HepG2 (cell line): Measurements from ENCODE around the gene LUM. TPM values are rescaled to one million over a fixed set of nuclear protein-coding genes. Genes with fewer than 3 reads are reported as not detected.

ENCODE experiments used
- ATAC-seq: fragments of 200-7000 bp; cut with Tn5 transposase; 3 replicates; pipeline ENCODE4 v1.9.1; 2020; ENCODE audit warnings: mild to moderate bottlenecking, moderate library complexity
- BruUV-seq: library from RNA; stranded (reverse); fragments of 400-500 nt; replicated peaks from 2 replicates; lab custom pipeline; 2021; lab: Mats Ljungman, UMichigan
- CTCF ChIA-PET: fragments of 300-600 bp; formaldehyde crosslinking; extraction: SDS; loops from one replicate; lab custom pipeline; 2021; ENCODE audit warnings: low total read pairs, inconsistent platforms, low intra/inter-chr PET ratio; lab: Yijun Ruan, JAX
- POLR2A ChIA-PET: fragments of 350-600 bp; sonication (Branson Sonifier 250); formaldehyde crosslinking; loops from one replicate; lab custom pipeline; 2020; ENCODE audit warnings: antibody characterized with exemption, inconsistent platforms; lab: Yijun Ruan, JAX
- DNase-seq: peaks from one replicate; pipeline ENCODE4 v3.0.0-alpha.2; 2015; ENCODE audit warnings: low spot score
- FAIRE-seq: peaks from 3 replicates; lab custom pipeline; 2011; peaks lifted over from hg19 to GRCh38; lab: Jason Lieb, UNC
- H2AFZ ChIP-seq: one replicate; pipeline ENCODE4 v1.6.1; 2011; ENCODE audit warnings: low read length, inconsistent platforms
- H3K27ac ChIP-seq: fragments of 300-600 bp; 3 replicates; pipeline ENCODE4 v1.8.0; 2011; ENCODE audit warnings: mixed run types, mild to moderate bottlenecking, mixed read lengths, low read length, inconsistent platforms; ENCODE audit not compliant: insufficient read depth; ENCODE audit errors: extremely low read length
- H3K27me3 ChIP-seq, 2 experiments: fragments of 200-600 bp in 1 of 2; 2 replicates in 1 of 2; 3 replicates in 1 of 2; pipeline versions ENCODE4 v1.6.0 to v1.8.0; 2011; ENCODE audit warnings: low read length in 2 of 2, mild to moderate bottlenecking in 2 of 2, moderate library complexity in 2 of 2, inconsistent platforms in 1 of 2; ENCODE audit not compliant: insufficient read depth in 2 of 2, control insufficient read depth in 1 of 2
- H3K36me3 ChIP-seq, 2 experiments: fragments of 200-600 bp in 1 of 2; replicated peaks in 1 of 2; 2 replicates in 1 of 2; 3 replicates in 1 of 2; pipeline versions ENCODE4 v1.5.1 to v1.8.0; 2011; ENCODE audit warnings: low read length in 2 of 2, inconsistent platforms in 1 of 2; ENCODE audit not compliant: insufficient read depth in 2 of 2, control insufficient read depth in 1 of 2
- H3K4me1 ChIP-seq: 2 replicates; pipeline ENCODE4 v1.5.1; 2012; ENCODE audit warnings: low read length, inconsistent platforms; ENCODE audit not compliant: insufficient read depth
- H3K4me2 ChIP-seq: 2 replicates; pipeline ENCODE4 v1.6.0; 2011; ENCODE audit warnings: low read depth, low read length, inconsistent platforms
- H3K4me3 ChIP-seq, 3 experiments: fragments of 200-600 bp in 1 of 3; sonication (generic), shearing (Covaris generic) in 1 of 3; replicated peaks in 1 of 3; 2 replicates each; pipeline ENCODE4 v1.5.1; 2011 to 2016; ENCODE audit warnings: low read length in 3 of 3, inconsistent platforms in 2 of 3, low read depth in 2 of 3, mild to moderate bottlenecking in 2 of 3, control low read depth in 1 of 3, mixed read lengths in 1 of 3; ENCODE audit not compliant: insufficient read depth in 1 of 3
- H3K79me2 ChIP-seq: one replicate; pipeline ENCODE4 v1.6.1; 2011; ENCODE audit warnings: low read length, inconsistent platforms; ENCODE audit not compliant: insufficient read depth
- H3K9ac ChIP-seq: 2 replicates; pipeline ENCODE4 v1.6.0; 2011; ENCODE audit warnings: mild to moderate bottlenecking, low read depth, low read length, inconsistent platforms; ENCODE audit not compliant: insufficient read depth
- H3K9me3 ChIP-seq: 2 replicates; pipeline ENCODE4 v1.5.1; 2012; ENCODE audit warnings: mild to moderate bottlenecking, low read length
- H4K20me1 ChIP-seq: 2 replicates; pipeline ENCODE4 v1.6.0; 2011; ENCODE audit warnings: inconsistent platforms, mild to moderate bottlenecking, low read length, moderate library complexity; ENCODE audit not compliant: insufficient read depth
- ATF7 ChIP-seq, 2 experiments: fragments of 450-650 bp in 1 of 2; sonication (generic) in 1 of 2; formaldehyde crosslinking in 1 of 2; IDR thresholded peaks; 2 replicates each; pipeline versions ENCODE4 v1.4.0 to v1.6.1; 2016 to 2020; ENCODE audit warnings: antibody characterized with exemption in 1 of 2, mild to moderate bottlenecking in 1 of 2, missing genetic modification reagents in 1 of 2
- CBX5 ChIP-seq: sonication (generic); formaldehyde crosslinking; IDR thresholded peaks from 2 replicates; pipeline ENCODE4 v1.4.0; 2020; ENCODE audit warnings: missing genetic modification reagents, borderline replicate concordance
- GATAD1 ChIP-seq: IDR thresholded peaks from 2 replicates; pipeline ENCODE4 v1.6.1; 2016; ENCODE audit warnings: missing genetic modification reagents, missing compliant biosample characterization
- MED8 ChIP-seq: sonication (generic); formaldehyde crosslinking; IDR thresholded peaks from 2 replicates; pipeline ENCODE4 v1.8.1; 2023; ENCODE audit warnings: mild to moderate bottlenecking, missing genetic modification reagents; ENCODE audit not compliant: insufficient replicate concordance
- MLX ChIP-seq: IDR thresholded peaks from 2 replicates; pipeline ENCODE4 v1.6.1; 2016
- TMF1 ChIP-seq: sonication (generic); formaldehyde crosslinking; IDR thresholded peaks from 2 replicates; pipeline ENCODE4 v1.8.1; 2022; ENCODE audit warnings: low read depth, missing genetic modification reagents
- ZFX ChIP-seq: sonication (generic); formaldehyde crosslinking; IDR thresholded peaks from 2 replicates; pipeline ENCODE4 v1.4.0; 2020; ENCODE audit warnings: mild to moderate bottlenecking, low read depth, missing genetic modification reagents, moderate library complexity
- ZNF20 ChIP-seq: sonication (generic); formaldehyde crosslinking; IDR thresholded peaks from 2 replicates; pipeline ENCODE4 v1.4.0; 2020; ENCODE audit warnings: mild to moderate bottlenecking, moderate library complexity, missing genetic modification reagents
- ZNF337 ChIP-seq: sonication (generic); formaldehyde crosslinking; IDR thresholded peaks from 2 replicates; pipeline ENCODE4 v1.5.1; 2020; ENCODE audit warnings: missing genetic modification reagents, low read depth, mild to moderate bottlenecking, borderline replicate concordance
- ZNF564 ChIP-seq: sonication (generic); formaldehyde crosslinking; IDR thresholded peaks from 2 replicates; pipeline ENCODE4 v1.8.1; 2023; ENCODE audit warnings: mild to moderate bottlenecking, missing genetic modification reagents
- ZNF703 ChIP-seq: sonication (generic); formaldehyde crosslinking; IDR thresholded peaks from 2 replicates; pipeline ENCODE4 v1.5.1; 2020; ENCODE audit warnings: missing genetic modification reagents, mild to moderate bottlenecking, moderate library complexity, borderline replicate concordance
- ZSCAN22 ChIP-seq: sonication (generic); formaldehyde crosslinking; IDR thresholded peaks from 2 replicates; pipeline ENCODE4 v1.4.0; 2020; ENCODE audit warnings: mild to moderate bottlenecking, missing genetic modification reagents
- in situ Hi-C: cut with HindIII; loops from 2 replicates; pipeline ENCODE4 v1.10.0; 2017; ENCODE audit warnings: low pct_unique_long_range_greater_than_20kb; ENCODE audit not compliant: extremely low pct_ligation_motif_present
- intact Hi-C: fragments of 100-400 bp; cut with micrococcal nuclease; formaldehyde crosslinking; loops from one replicate; pipeline ENCODE4 v1.10.0; 2022; ENCODE audit not compliant: unreplicated experiment
- polyA plus RNA-seq, 8 experiments: library from polyadenylated mRNA; depleted of rRNA in 3 of 8; stranded (reverse) in 7 of 8; unstranded in 1 of 8; fragments of >200 nt; fragmentation: Illumina TruSeq in 4 of 8; extraction: Trizol in 4 of 8; gene quantifications; 2 replicates each; pipeline versions ENCODE4 v1.2.1 to v1.2.3, GENCODE V29; 2011 to 2016; ENCODE audit warnings: low read depth in 4 of 8, missing spikeins in 1 of 8, mixed read lengths in 1 of 8; ENCODE audit not compliant: insufficient read depth in 1 of 8
- total RNA-seq, 5 experiments: library from RNA; depleted of rRNA; stranded (reverse); fragments of >200 nt; fragmentation: Illumina TruSeq; extraction: Trizol; gene quantifications; 2 replicates each; pipeline ENCODE4 v1.2.3, GENCODE V29; 2016; ENCODE audit warnings: low read depth in 1 of 5

The LUM gene
- total and polyA plus RNA-seq, 2 of the 13 experiments (the other 11 are each of a cell fraction or from before 2014, with no cell fraction given): not detected

- Histone ChIP-seq H3K27me3 (no peaks in the 10 kb centered on the region), H4K20me1 (no peaks in the 10 kb centered on the region), H3K9me3 (no peaks in the 10 kb centered on the region), H3K4me1 (no peaks in the 10 kb centered on the region), H3K36me3 (no peaks in the 10 kb centered on the region), H2AFZ (no peak overlapping the region), H3K27ac (no peak overlapping the region), H3K9ac (no peak overlapping the region), H3K4me2 (no peak overlapping the region), H3K4me3 (no peak overlapping the region), H3K79me2 (no peaks in the 10 kb centered on the region)
- DNase-seq: no peak
- no TSS peak for BruUV-seq
- TF ChIP-seq MED8 (CRISPR knock-in tag): no peak
- no peak for TF ChIP-seq ZNF337 (CRISPR knock-in tag)
- TF ChIP-seq ZNF703: no peak
- no peak for TF ChIP-seq ZSCAN22 (CRISPR knock-in tag)
- no peak for TF ChIP-seq GATAD1 (CRISPR knock-in tag)
- TF ChIP-seq CBX5 (CRISPR knock-in tag): no peak
- no peak for TF ChIP-seq MLX (CRISPR knock-in tag)
- no peak for TF ChIP-seq ZNF564
- TF ChIP-seq TMF1 (CRISPR knock-in tag): no peak
- no peak for TF ChIP-seq ZNF20 (CRISPR knock-in tag)
- TF ChIP-seq ATF7 (IDR thresholded peaks at IDR 0.05): no peak
- no peak for TF ChIP-seq ATF7 (CRISPR knock-in tag; IDR thresholded peaks at IDR 0.05)
- no peak for TF ChIP-seq ZFX (CRISPR knock-in tag)
- intact Hi-C loops: no loop called here
- ChIA-PET POLR2A (no interaction called here), CTCF (no interaction called here)
- no peak for ATAC-seq
- in situ Hi-C loops: no loop called here
- FAIRE-seq: no peak
Observed at GRCh38 chr12:91120781-91121180, 9.5 kb upstream of the LUM start.
